ENCODE results near the gene PAK1.

Gene PAK1

GRCh38 chr11:77515063-77515462 is 41.2 kb upstream of the PAK1 start:
- DNase-seq (ENCODE audit: low spot score): no peak
- no peak overlapping the region for H3K27ac ChIP-seq
- TF ChIP-seq, protein P1, sequence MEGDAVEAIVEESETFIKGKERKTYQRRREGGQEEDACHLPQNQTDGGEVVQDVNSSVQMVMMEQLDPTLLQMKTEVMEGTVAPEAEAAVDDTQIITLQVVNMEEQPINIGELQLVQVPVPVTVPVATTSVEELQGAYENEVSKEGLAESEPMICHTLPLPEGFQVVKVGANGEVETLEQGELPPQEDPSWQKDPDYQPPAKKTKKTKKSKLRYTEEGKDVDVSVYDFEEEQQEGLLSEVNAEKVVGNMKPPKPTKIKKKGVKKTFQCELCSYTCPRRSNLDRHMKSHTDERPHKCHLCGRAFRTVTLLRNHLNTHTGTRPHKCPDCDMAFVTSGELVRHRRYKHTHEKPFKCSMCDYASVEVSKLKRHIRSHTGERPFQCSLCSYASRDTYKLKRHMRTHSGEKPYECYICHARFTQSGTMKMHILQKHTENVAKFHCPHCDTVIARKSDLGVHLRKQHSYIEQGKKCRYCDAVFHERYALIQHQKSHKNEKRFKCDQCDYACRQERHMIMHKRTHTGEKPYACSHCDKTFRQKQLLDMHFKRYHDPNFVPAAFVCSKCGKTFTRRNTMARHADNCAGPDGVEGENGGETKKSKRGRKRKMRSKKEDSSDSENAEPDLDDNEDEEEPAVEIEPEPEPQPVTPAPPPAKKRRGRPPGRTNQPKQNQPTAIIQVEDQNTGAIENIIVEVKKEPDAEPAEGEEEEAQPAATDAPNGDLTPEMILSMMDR (IDR thresholded peaks at IDR 0.05): no peak
- H3K4me3 ChIP-seq: no peak overlapping the region

- TF ChIP-seq, protein P1 (IDR thresholded peaks at IDR 0.05): no peak
- Histone ChIP-seq H3K27ac (no peak overlapping the region), H3K4me3 (no peak overlapping the region)
- no peak for DNase-seq (ENCODE audit: low spot score)
Measured at GRCh38 chr11:77512092-77512491, 38.2 kb upstream of the PAK1 start.

DNA sequence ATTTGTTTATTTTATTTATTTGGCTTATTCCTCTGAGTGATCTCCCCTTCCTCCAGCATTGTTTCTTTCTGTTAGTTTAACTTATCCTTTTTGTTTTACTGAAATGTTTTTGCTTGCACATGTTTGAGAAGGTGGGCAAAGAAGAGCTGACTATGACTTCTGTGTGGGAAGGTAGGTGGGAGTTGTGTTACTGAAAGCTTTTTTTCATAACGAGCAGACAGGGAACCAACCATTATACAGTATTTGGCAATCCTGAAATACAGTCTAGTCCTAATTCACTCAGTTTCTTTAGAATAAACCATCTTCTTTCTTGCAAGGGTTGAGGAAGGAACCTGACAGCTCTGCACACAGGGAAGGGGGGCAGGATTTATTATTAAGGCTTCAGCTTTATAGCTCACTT is 37.0 kb upstream of the PAK1 start:
- Histone ChIP-seq H3K27ac (no peak overlapping the region), H3K4me3 (no peak overlapping the region)
- TF ChIP-seq, protein P1 (IDR thresholded peaks at IDR 0.05): no peak
- no peak for DNase-seq (ENCODE audit: low spot score)

GRCh38 chr11:77510095-77510494 is 36.2 kb upstream of the PAK1 start:
- H3K27ac ChIP-seq: no peak overlapping the region
- TF ChIP-seq, protein P1 (IDR thresholded peaks at IDR 0.05): no peak

DNA sequence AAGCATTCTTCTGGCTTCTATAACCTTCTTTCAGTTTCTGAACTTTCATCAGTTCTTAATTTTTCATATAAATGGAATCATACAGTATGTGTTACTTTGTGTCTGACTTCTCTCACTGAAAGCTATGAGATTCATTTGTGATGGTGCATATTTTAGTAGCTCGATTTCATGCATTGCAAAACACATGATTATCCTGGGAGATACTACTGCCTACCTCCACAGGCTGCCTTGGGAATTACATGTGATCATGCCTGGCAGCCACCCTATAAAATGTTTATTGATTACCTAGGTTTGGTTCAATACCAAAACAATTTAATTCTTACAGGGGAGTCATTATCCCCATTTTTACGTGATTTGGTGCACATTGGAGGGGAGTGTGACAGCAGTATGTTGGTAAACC is 34.1 kb upstream of the PAK1 start:
- no peak for DNase-seq (ENCODE audit: low spot score)
- Histone ChIP-seq H3K4me3 (no peak overlapping the region), H3K27ac (no peak overlapping the region)
- TF ChIP-seq, protein P1 (IDR thresholded peaks at IDR 0.05): no peak

More at GRCh38 chr11:77510095-77510494, 36.2 kb upstream of the PAK1 start:
- no peak overlapping the region for H3K4me3 ChIP-seq
- DNase-seq (ENCODE audit: low spot score): no peak

- Histone ChIP-seq H3K4me3 (no peak overlapping the region), H3K27ac (no peak overlapping the region)
- DNase-seq (ENCODE audit: low spot score): no peak
- TF ChIP-seq, protein P1 (IDR thresholded peaks at IDR 0.05): no peak
Measured at GRCh38 chr11:77506857-77507256, 33.0 kb upstream of the PAK1 start.

DNA sequence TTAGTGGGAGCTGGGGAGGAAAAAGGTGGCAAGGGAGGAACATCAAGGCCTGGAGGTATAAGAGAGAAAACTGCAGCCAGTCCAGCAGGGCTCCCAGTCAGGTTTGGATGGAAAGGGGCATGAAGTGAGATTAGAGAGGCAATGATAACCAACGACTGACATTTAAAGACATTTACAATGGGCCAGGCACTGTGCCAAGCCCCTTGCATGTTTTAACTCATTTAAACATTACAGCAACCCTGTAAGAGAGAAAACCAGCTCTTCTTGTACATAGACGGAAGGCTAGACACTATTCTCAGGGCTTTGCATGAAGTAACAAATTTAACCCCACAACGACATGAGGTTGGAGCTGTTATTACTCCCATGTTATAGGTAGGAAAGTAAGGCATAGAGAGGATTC is 32.1 kb upstream of the PAK1 start:
- Histone ChIP-seq H3K27ac (no peak overlapping the region), H3K4me3 (no peak overlapping the region)
- TF ChIP-seq, protein P1 (IDR thresholded peaks at IDR 0.05): no peak
- no peak for DNase-seq (ENCODE audit: low spot score)

All from coronary artery (tissue), 2 donors.